ENCODE results near the gene CLEC18A.
"Not testable (repeated sequence)": the region's sequence is repeated elsewhere in the genome, so short reads cannot be mapped to it uniquely, and the experiment has no call there.

DNA sequence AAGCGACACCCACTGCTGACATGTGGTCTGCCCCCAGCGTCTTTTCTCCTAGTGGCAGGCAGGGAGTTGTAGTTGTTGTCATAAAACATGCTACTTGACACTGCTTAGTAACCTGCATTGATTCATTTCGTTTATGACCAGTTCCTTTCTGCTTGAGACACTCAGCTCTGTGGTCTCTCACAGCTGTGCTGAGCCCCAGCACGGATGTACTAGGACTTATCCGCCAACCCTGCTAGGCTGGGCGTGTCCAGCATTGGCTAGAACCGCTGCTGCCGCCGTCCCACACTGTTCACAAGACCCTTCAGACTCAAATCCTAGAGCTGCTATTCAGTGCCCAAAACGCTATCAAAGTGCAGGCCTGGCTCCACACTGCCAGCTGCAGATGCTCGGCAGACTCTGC, 60.0 kb downstream of the CLEC18A start:
- TF ChIP-seq POLR2A (IDR thresholded peaks at IDR 0.05) = not testable (repeated sequence)
- TF ChIP-seq, protein P1, sequence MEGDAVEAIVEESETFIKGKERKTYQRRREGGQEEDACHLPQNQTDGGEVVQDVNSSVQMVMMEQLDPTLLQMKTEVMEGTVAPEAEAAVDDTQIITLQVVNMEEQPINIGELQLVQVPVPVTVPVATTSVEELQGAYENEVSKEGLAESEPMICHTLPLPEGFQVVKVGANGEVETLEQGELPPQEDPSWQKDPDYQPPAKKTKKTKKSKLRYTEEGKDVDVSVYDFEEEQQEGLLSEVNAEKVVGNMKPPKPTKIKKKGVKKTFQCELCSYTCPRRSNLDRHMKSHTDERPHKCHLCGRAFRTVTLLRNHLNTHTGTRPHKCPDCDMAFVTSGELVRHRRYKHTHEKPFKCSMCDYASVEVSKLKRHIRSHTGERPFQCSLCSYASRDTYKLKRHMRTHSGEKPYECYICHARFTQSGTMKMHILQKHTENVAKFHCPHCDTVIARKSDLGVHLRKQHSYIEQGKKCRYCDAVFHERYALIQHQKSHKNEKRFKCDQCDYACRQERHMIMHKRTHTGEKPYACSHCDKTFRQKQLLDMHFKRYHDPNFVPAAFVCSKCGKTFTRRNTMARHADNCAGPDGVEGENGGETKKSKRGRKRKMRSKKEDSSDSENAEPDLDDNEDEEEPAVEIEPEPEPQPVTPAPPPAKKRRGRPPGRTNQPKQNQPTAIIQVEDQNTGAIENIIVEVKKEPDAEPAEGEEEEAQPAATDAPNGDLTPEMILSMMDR (IDR thresholded peaks at IDR 0.05) = not testable (repeated sequence)

Data from uterus (tissue), 2 donors.